DMS153 treated with DMSO at 0.1 percent for 48 hours (cell line): ENCODE measurements around the gene SH3RF2.

ENCODE experiments used
- DNase-seq: peaks from one replicate; lab custom pipeline; 2025; ENCODE audit not compliant: unreplicated experiment; lab: John Stamatoyannopoulos, UW

SH3RF2 gene

GRCh38 chr5:146040527-146040926, 104.1 kb downstream of the SH3RF2 start:
- DNase-seq, result no peak

- no peak for DNase-seq
Measured at GRCh38 chr5:146041180-146041789, 104.9 kb downstream of the SH3RF2 start.

GRCh38 chr5:146042628-146043279, 106.4 kb downstream of the SH3RF2 start:
- DNase-seq, result no peak

GRCh38 chr5:146043722-146044121, 107.3 kb downstream of the SH3RF2 start:
- no peak for DNase-seq

- no peak for DNase-seq
Measured at GRCh38 chr5:146047396-146047795, 111.0 kb downstream of the SH3RF2 start.

- DNase-seq, result peak; percentile 25
Measured at GRCh38 chr5:146048994-146049703, 112.8 kb downstream of the SH3RF2 start.

- no peak for DNase-seq
Measured at GRCh38 chr5:146049704-146050026, 113.3 kb downstream of the SH3RF2 start.

- no peak for DNase-seq
Measured at GRCh38 chr5:146050086-146050485, 113.7 kb downstream of the SH3RF2 start.

GRCh38 chr5:146051678-146052077, 115.3 kb downstream of the SH3RF2 start:
- no peak for DNase-seq

- no peak for DNase-seq
Measured at GRCh38 chr5:146052780-146053179, 116.4 kb downstream of the SH3RF2 start.

GRCh38 chr5:146055432-146055831, 119.1 kb downstream of the SH3RF2 start:
- DNase-seq, result no peak

- DNase-seq, result no peak
Measured at GRCh38 chr5:146059460-146060220, 123.3 kb downstream of the SH3RF2 start.

- no peak for DNase-seq
Measured at GRCh38 chr5:146060221-146060585, 123.8 kb downstream of the SH3RF2 start.

- DNase-seq, result no peak
Measured at GRCh38 chr5:146066968-146067367, 130.6 kb downstream of the SH3RF2 start.

- no peak for DNase-seq
Measured at GRCh38 chr5:146068206-146068605, 131.8 kb downstream of the SH3RF2 start.

- no peak for DNase-seq
Measured at GRCh38 chr5:146068977-146069779, 132.8 kb downstream of the SH3RF2 start.

- no peak for DNase-seq
Measured at GRCh38 chr5:146069780-146070099, 133.4 kb downstream of the SH3RF2 start.

GRCh38 chr5:146070746-146071145, 134.4 kb downstream of the SH3RF2 start:
- no peak for DNase-seq

GRCh38 chr5:146071171-146071570, 134.8 kb downstream of the SH3RF2 start:
- DNase-seq, result no peak

GRCh38 chr5:146072595-146072994, 136.2 kb downstream of the SH3RF2 start:
- DNase-seq, result no peak

GRCh38 chr5:146073239-146073900, 137.0 kb downstream of the SH3RF2 start:
- no peak for DNase-seq
